GM12892 (cell line): ENCODE data around the gene FOLR3. TPM values are rescaled to one million over a fixed set of nuclear protein-coding genes. Genes with fewer than 3 reads are reported as not detected.
"Not testable (repeated sequence)": the region's sequence is repeated elsewhere in the genome, so short reads cannot be mapped to it uniquely, and the experiment has no call there.

Source experiments
- DNase-seq: peaks from one replicate; pipeline ENCODE4 v3.0.0; 2011; ENCODE audit not compliant: insufficient read length
- FAIRE-seq: peaks from 2 replicates; lab custom pipeline; 2011; peaks lifted over from hg19 to GRCh38; lab: Jason Lieb, UNC
- POLR2A ChIP-seq: IDR thresholded peaks from 2 replicates; pipeline ENCODE4 v1.6.1; 2011; ENCODE audit warnings: low read depth, low read length, control low read depth
- POLR2AphosphoS5 ChIP-seq: IDR thresholded peaks from 2 replicates; pipeline ENCODE4 v1.6.1; 2011; ENCODE audit warnings: low read depth, low read length, control low read depth
- TAF1 ChIP-seq: IDR thresholded peaks from 2 replicates; pipeline ENCODE4 v1.6.1; 2011; ENCODE audit warnings: low read depth, mild to moderate bottlenecking, control low read depth, low read length, borderline replicate concordance
- polyA plus RNA-seq: library from polyadenylated mRNA; unstranded; fragments of >200 nt; gene quantifications from one replicate; pipeline ENCODE4 v1.2.1, GENCODE V29; 2012; ENCODE audit warnings: missing spikeins, inconsistent platforms; ENCODE audit not compliant: missing spikeins

The FOLR3 gene
- polyA plus RNA-seq, result not detected

DNA sequence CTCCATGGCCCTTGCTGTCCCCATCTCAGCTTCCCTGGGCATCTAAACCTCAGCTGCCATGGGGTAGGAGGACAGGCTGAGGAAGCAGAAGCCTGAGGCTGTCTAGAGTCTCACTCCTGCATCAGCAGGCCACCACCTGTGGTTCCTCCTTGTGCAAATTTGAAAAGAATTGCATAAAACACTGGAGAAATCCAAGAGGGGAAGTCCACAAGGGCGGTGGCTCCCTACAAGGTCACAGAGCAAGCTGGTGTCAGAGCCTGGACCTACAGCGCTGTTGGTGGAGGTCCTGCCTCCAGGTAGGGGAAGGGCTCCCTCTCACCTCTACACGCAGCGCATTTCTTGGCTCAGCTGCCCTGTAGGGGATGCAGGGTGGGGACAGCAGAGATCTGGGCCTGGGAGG, at the start of gene FOLR3:
TSS of gene FOLR3 (plus strand) at position 253 of the 400 bp plus-strand sequence. CDS start 228 bp downstream, outside the sequence.
- not testable (repeated sequence) for DNase-seq, FAIRE-seq

DNA sequence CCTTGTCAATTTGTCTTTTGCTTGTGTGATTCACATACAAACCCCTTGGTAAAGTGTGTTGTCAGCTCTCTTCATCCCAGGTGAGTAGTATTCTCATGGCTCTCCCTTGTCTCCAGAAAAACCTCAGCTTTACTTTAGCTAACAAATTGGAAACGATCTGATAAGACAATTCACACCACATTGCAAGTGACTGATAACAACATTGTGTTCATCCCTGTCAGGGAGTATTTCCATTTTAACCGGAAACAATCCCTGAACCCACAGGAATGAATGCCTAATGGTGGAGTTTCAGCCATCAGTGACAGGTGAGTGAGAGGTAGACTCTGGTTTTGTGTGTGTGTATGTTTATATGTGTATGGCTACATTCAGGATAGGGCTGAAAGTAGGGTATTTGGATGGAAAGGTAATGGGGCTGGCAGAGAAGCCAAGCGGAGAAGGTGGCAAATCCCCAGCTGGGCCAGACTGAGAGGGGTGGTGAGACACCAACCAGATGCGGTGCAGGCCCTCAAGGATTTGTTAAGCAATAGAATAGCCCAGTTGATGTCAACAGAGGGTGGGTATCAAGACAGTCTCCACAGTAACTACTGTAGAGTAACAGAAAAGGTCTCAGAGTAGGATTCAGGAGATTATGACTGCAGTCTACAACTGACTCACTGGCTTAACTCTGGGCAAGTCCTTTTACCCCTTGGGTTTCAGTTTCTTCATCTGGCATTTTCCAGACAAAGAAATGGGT, 47.3 kb upstream of the FOLR3 start:
- FAIRE-seq (no peak), DNase-seq (no peak)
- TF ChIP-seq TAF1 (no peak), POLR2AphosphoS5 (no peak), POLR2A (no peak)

DNA sequence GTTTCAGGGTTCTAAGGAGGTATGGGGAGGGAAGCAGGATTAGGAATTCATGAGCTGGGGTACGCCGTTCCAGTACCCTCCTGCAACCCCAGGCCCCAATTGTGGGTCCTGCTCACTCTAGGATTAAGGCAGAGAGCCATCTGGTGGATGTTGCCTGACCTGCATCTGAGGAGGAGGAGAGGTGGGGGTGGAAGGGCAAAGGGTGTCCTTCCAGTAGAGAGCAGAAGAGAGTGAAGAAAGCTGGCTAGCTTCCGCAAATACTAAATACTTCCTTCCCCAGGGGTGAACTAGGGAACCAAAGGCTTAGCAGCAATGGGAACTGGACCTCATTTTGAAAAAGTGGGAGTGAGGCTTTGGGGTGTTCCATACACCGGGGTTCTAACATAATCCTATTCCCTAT, 44.2 kb upstream of the FOLR3 start:
- TF ChIP-seq TAF1 (no peak), POLR2AphosphoS5 (no peak), POLR2A (0 out of 2 replicates have a peak, but pooled peaks have one; percentile 22)
- DNase-seq, result peak; percentile 55
- FAIRE-seq, result peak; percentile 92

DNA sequence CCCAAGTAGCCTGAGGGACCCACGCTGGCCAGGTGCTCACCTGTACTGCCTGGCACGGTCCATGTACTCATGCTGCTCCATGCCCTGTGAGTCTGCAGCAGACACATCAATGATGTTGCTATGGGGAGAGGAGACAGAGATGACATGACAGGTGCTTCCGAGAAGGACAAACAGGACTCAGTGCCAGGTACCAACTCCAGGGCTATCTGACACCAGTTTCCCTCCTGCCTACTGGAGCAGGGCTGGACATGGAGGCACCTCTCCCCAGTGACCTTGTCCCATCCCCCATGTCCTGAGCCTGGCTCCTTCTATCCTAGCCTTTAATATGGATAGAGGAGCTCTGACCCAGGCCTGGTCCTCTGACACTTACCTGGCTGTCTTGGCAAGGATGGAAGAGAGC, 36.8 kb upstream of the FOLR3 start:
- no peak for DNase-seq
- no peak for FAIRE-seq

DNA sequence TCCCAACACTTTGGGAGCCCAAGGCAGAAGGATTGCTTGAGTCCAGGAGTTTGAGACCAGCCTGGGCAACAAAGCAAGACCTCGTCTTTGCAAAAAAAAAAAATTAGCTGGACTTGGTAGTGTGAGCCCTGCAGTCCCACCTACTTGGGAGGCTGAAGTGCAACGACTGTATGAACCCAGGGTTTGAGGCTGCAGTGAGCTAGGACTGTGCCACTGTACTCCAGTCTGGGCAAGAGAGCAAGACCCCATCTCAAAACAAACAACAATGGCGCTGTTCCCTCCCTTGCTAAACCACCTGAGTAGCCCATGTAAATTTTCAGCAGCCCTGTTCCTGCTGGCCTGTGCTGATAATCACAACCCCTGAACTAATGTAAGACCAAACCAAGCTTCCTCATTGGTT, 35.5 kb upstream of the FOLR3 start:
- DNase-seq (no peak), FAIRE-seq (no peak)
- TF ChIP-seq POLR2A (no peak), TAF1 (no peak), POLR2AphosphoS5 (no peak)

More for the DNA sequence above, 36.8 kb upstream of the FOLR3 start:
- TF ChIP-seq POLR2A (no peak), TAF1 (no peak), POLR2AphosphoS5 (no peak)

DNA sequence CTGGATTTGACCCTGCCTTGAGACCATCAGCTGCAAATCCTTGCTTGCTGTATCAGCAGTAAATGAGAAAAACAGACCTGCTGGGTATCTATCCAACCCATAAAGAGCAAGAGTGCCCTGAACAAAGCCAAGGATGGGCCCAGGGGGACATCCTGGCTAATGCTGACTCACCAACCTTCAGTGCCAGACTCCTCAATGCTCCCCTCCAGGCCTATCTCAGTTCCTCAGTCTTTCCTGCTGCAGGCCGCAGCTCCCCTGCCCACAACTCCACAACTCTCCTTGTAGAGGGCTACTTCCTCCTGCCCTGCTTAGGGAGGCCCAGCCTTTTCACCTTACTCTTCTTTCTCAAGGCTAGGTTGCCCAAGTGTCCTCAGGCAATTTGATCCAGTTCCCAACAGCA, 35.1 kb upstream of the FOLR3 start:
- no peak for FAIRE-seq
- TF ChIP-seq POLR2AphosphoS5 (no peak), POLR2A (no peak), TAF1 (no peak)
- no peak for DNase-seq

DNA sequence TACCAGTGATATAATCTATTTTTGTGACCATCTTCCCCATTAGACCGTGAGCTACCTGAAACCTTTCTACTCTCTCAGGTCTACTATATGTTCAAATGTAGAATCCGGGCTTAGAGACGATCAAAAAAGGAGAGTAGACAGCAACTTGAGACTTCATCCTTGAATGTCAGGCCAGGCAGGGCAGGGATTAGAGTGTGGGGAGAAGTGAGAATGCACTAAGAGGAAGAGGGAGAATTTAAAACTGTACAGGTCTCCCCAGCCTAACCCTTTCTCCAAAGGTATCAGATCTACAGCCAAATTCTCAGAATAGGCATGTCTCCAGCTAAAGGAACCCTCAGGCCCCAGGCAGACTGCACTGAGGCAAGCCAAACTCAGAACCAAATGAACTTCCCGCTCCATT, 33.4 kb upstream of the FOLR3 start:
- DNase-seq (no peak), FAIRE-seq (no peak)
- TF ChIP-seq TAF1 (no peak), POLR2A (no peak), POLR2AphosphoS5 (no peak)

DNA sequence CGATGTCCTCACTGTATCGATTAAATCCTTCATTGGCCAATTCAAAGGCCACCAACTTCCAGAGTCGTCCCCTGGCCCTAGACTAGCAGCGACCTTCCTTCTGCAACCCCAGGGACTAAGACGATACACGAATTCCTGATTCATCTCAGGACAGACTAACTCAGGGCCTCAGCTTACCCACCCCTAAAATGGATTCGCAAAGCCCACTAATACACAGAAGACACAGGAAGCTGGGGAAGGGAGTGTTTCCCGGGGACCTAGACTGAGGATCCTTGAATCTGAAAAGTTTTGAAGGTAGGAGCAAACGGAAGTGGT, 32.9 kb upstream of the FOLR3 start:
- FAIRE-seq (no peak), DNase-seq (no peak)
- no peak for TF ChIP-seq POLR2AphosphoS5
- no peak for TF ChIP-seq TAF1
- no peak for TF ChIP-seq POLR2A

DNA sequence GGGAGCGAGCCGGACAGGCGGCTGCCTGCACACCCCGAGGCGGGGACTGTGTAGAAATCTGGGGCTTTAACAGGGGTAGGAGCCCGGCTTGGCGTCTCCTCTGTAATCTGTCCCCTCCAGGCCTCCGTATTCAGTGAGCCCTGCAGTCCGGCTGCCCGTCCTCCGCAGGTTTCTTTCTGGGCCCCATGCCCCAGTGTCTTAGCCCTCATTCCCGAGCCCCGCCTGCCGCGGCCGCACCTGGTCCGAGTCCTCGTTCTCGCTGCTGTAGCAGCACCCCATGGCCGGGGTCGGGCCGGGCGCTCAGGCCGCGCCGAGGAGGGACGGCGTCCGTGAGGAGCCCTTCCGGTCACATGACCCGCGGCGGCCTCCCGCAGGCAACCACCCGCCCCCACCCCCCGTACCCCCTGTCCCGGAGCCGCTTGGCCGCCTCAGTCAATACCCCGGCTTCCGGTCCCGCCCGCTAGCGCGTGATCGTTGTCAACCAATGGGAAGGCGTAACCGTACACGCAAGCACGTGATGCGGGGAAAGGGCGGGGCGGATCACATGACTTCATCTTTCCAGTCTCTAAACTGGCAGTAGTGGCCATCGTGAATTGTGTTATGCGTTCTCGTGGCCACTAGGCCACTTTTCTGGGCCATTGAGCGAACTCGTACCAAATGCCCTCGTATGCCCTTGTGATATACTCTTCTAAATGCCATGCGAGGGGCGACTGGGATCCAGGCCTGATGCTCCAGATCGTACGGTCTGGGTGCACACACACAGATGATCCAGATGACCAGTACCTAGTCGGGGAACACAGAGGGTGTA, 32.4 kb upstream of the FOLR3 start, which contains the start of gene LAMTOR1:
TSS of gene LAMTOR1 (minus strand) at position 352 of the 808 bp plus-strand sequence. CDS start at position 279, 73 bp downstream.
- FAIRE-seq (peak; percentile 100), DNase-seq (peak; percentile 94)
- TF ChIP-seq POLR2A (peak; percentile 97), POLR2AphosphoS5 (peak; percentile 91), TAF1 (peak; percentile 87)

DNA sequence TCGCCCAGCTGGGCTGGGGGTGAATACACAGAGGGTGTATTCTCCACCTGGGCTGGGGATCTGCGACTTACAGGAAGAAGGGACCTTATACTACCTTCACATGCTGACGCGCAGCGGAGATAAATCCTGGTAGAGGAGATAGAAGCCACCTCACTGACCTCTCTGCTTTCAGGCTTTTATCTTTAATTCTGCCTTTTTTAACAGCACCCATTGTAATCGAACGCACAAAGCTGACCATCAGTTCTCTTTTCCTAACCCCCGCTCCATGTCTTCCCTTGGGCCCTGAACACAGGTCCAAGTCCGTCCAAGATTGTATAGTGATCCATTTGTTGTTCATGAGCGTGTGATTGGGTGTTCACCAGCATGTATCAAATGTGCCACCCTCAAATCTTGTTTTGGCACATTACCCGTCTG, 31.8 kb upstream of the FOLR3 start:
- TF ChIP-seq TAF1 (no peak), POLR2A (no peak), POLR2AphosphoS5 (no peak)
- DNase-seq, result no peak
- peak; percentile 48 for FAIRE-seq

DNA sequence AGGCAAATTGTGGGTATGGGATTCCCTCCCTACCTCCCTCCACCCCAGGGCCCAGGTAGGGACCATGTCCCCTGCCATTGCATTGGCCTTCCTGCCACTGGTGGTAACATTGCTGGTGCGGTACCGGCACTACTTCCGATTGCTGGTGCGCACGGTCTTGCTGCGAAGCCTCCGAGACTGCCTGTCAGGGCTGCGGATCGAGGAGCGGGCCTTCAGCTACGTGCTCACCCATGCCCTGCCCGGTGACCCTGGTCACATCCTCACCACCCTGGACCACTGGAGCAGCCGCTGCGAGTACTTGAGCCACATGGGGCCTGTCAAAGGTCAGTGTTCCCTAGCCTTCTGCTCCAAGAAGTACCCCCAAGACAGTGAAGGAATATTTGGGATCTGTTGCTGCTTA, 29.6 kb upstream of the FOLR3 start, which contains the start of gene TOMT:
TSS of gene TOMT (plus strand) at position 37 of the 400 bp plus-strand sequence. CDS start at position 65, 28 bp downstream.
- no peak for TF ChIP-seq TAF1
- no peak for TF ChIP-seq POLR2A
- no peak for TF ChIP-seq POLR2AphosphoS5
- DNase-seq (no peak), FAIRE-seq (no peak)

DNA sequence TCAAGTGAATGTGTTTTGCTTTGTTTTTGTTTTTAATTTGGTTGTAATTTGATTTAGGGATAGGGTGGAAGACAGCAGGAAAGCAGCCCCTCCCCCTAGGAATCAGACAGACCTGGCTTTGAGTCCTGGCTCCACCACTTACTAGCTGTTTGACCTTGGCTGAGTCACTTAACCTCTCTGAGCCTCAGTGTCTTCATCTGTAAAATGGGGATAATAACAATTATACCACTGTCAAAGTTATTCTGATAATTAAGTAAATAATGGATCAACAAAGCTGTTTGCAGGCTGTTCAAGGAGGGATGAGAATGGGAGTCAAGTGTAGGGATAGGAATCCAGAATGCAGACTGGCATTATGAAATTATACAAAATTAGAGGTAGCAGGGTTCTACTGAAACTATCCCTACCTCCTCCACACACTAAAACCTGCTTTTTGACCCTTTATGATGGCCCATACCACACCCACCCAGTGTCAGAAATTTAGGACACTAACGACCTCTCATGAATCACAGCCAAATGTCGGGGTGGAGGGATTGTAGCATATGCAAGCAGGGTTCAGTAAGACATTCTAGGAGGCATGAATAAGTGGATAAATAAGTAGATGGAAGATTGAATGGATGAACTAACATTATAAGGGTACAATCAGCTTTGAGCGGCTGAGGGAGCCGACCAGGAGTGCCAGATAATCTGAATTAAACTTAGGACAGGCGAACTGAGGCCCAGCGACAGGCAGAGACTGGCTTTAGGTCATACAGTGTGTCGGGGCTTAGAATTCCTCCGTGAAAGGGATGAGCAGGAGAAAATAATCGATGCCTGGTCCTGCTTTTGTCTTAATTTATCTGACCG, 24.0 kb upstream of the FOLR3 start:
- TF ChIP-seq POLR2A, result no peak
- peak; percentile 2; the same call in 1 of the 2 replicates for TF ChIP-seq POLR2AphosphoS5
- no peak for TF ChIP-seq TAF1
- no peak for DNase-seq
- FAIRE-seq, result no peak
